Measurements from ENCODE around the gene ARL16. TPM values are rescaled to one million over a fixed set of nuclear protein-coding genes. Genes with fewer than 3 reads are reported as not detected.

The ARL16 gene, protein sequence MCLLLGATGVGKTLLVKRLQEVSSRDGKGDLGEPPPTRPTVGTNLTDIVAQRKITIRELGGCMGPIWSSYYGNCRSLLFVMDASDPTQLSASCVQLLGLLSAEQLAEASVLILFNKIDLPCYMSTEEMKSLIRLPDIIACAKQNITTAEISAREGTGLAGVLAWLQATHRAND
- 30.9 and 31.1 TPM in 2 replicates for total RNA-seq

- intact Hi-C loops (cut with micrococcal nuclease) = loop anchor here (1.0 to 5.0 kb wide), 5 partner anchors 18 to 177 kb away; partner anchors contain the start of genes CCDC137, FAAP100, MRPL12 and NPLOC4
Observed at GRCh38 chr17:81683584-81684441, at the start of gene ARL16, which contains the start of gene HGS. TSS of gene ARL16 (minus strand) at chr17:81683797. CDS start at chr17:81683753, 44 bp downstream. TSS of gene HGS (plus strand) at chr17:81684011. CDS start at chr17:81684067, 56 bp downstream.

GRCh38 chr17:81727324-81728031 is 43.9 kb upstream of the ARL16 start:
- intact Hi-C loops (cut with micrococcal nuclease) = no loop called here

GRCh38 chr17:81726004-81726403 is 42.4 kb upstream of the ARL16 start:
- intact Hi-C loops (cut with micrococcal nuclease) = no loop called here

- intact Hi-C loops (cut with micrococcal nuclease) = no loop called here
Observed at GRCh38 chr17:81725439-81725838, 41.8 kb upstream of the ARL16 start.

GRCh38 chr17:81723651-81724209 is 40.1 kb upstream of the ARL16 start:
- intact Hi-C loops (cut with micrococcal nuclease) = no loop called here

GRCh38 chr17:81722184-81723120 is 38.9 kb upstream of the ARL16 start:
- intact Hi-C loops (cut with micrococcal nuclease) = no loop called here

DNA sequence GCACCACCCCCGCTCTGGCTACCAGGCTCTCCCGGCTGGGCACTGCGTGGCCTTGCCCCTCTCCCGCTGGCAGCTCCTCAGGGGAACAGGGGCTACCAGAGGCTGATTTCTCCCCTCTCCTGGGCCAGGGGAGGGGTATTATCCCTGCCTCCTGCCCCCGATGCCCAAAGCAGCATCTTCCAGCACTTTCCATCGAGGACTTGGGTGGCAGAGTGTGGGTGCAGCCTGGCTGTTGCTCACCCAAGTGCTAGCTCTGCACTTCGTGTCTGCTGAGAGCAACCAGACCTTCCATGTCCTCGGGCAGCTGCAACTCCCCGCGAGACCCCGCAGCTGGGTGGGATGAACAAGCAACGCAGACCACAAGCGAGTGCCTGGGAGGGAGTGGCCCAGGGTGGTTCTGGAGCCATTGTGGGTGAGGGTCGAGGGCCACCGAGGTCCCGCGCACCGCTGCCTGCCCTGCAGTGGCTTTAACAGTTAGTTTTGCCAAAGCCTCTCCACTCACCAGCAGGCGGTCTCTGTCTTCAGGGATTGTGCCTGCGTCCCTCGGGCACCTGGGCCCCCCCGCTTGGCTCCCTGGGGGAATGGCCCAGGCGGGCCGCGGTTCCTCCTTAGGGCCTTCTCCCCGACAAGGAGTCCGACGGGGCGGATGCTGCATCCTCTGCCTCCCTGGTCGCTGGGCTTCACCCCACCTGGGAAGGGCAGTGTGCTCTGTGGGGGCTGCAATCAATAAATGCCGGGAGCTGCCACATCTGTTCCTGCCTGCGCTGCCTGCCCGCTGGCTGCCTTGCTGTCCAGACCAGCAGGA is 36.9 kb upstream of the ARL16 start:
- intact Hi-C loops (cut with micrococcal nuclease) = no loop called here

GRCh38 chr17:81719410-81720266 is 36.0 kb upstream of the ARL16 start:
- intact Hi-C loops (cut with micrococcal nuclease) = no loop called here

GRCh38 chr17:81717766-81718089 is 34.1 kb upstream of the ARL16 start:
- intact Hi-C loops (cut with micrococcal nuclease) = no loop called here

DNA sequence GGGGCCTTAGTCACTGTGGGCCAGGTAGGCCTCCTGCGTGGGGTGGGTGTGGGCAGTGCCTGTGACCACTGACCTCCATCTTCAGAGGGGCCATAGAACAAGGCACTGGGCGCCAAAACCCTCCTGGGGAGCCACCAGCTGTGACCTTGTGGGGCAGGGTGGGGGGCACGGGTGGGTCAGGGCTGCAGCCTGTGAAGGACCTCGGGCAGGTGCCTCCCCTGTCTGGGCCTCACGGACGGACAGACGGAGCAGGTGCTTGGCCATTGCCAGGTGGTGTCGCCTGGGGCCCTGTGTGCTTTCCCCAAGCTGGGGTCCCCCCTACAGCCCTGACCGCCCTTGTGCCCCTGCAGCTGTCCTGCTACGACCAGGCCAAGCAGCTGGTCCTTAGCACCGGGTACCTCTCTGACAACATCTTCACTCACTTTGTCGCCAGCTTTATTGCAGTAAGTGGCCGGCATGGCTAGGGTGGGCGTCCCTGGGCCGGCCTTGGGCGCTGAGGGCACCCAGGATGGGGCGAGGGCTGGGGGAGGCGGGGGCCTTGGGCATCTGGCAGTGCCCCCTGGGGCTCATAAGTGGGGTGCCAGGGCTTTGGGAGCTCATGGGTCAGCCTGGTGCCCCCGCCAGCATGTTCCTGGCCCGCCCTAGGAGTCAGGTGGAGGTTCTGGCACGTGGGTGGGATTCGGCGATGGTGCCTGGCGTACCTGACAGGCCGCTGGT is 33.6 kb upstream of the ARL16 start:
- intact Hi-C loops (cut with micrococcal nuclease) = no loop called here

GRCh38 chr17:81716674-81716996 is 33.0 kb upstream of the ARL16 start:
- intact Hi-C loops (cut with micrococcal nuclease) = no loop called here

GRCh38 chr17:81715872-81716673 is 32.5 kb upstream of the ARL16 start:
- intact Hi-C loops (cut with micrococcal nuclease) = no loop called here

GRCh38 chr17:81715107-81715871 is 31.7 kb upstream of the ARL16 start:
- intact Hi-C loops (cut with micrococcal nuclease) = no loop called here

- intact Hi-C loops (cut with micrococcal nuclease) = no loop called here
Observed at GRCh38 chr17:81714412-81715106, 31.0 kb upstream of the ARL16 start.

- intact Hi-C loops (cut with micrococcal nuclease) = no loop called here
Observed at GRCh38 chr17:81713556-81714411, 30.2 kb upstream of the ARL16 start.

All from T-helper 1 cell treated with Interleukin-12 subunit alpha and Interleukin-12 subunit beta and Interleukin-4 antibody, amounts not matched to agents 30 ng/mL and 1 ng/mL, for 36 hours (primary cell).